ENCODE results near the gene LRIG2. TPM values are rescaled to one million over a fixed set of nuclear protein-coding genes. Genes with fewer than 3 reads are reported as not detected.

LRIG2 gene
- total RNA-seq, 1 experiment from 2014 or later, result 23.2 TPM

- Histone ChIP-seq H3K4ac (ENCODE audit: low read depth, low read length) (no peak overlapping the region), H2BK15ac (ENCODE audit: low read depth, low read length) (no peak overlapping the region), H4K5ac (ENCODE audit: insufficient read length, low read depth, low read length) (no peak overlapping the region), H3K9ac (ENCODE audit: extremely low read depth, insufficient read length, low read length) (no peak overlapping the region), H3K9me3 (ENCODE audit: control insufficient read depth, low read depth, low read length) (no peaks in the 10 kb centered on the region), H3K4me2 (ENCODE audit: insufficient read depth, insufficient read length, low read length) (no peak overlapping the region), H3T11ph (ENCODE audit: low read length) (no peak overlapping the region), H4K8ac (replicated peaks; ENCODE audit: insufficient read length, low read depth, low read length) (no peak overlapping the region), H3K4me1 (ENCODE audit: insufficient read depth, low read length) (no peaks in the 10 kb centered on the region), H2BK20ac (ENCODE audit: low read depth, low read length, poor library complexity, severe bottlenecking) (no peak overlapping the region), H3K23me2 (ENCODE audit: insufficient read length, low read depth, low read length, poor library complexity, severe bottlenecking) (no peaks in the 10 kb centered on the region), H3K27me3 (ENCODE audit: insufficient read depth, low read length) (no peaks in the 10 kb centered on the region), H4K91ac (ENCODE audit: insufficient read length, low read depth, low read length) (no peak overlapping the region), H3K18ac (ENCODE audit: insufficient read length, low read depth, low read length) (no peak overlapping the region), H3K56ac (ENCODE audit: insufficient read length, low read depth, low read length) (no peak overlapping the region), H2AK5ac (ENCODE audit: insufficient read length, low read length) (no peak overlapping the region), H3K27ac (ENCODE audit: insufficient read length, low read depth, low read length) (no peak overlapping the region), H4K20me1 (ENCODE audit: control insufficient read depth, insufficient read depth, insufficient read length) (no peaks in the 10 kb centered on the region), H2BK120ac (ENCODE audit: low read depth, low read length, poor library complexity, severe bottlenecking) (no peak overlapping the region), H3K23ac (ENCODE audit: insufficient read length, low read depth, low read length) (no peak overlapping the region), H3K79me2 (ENCODE audit: insufficient read depth, low read length) (no peaks in the 10 kb centered on the region), H3K14ac (ENCODE audit: insufficient read depth, low read length) (no peak overlapping the region), H3K79me1 (ENCODE audit: insufficient read depth, low read depth, low read length, poor library complexity, severe bottlenecking) (no peaks in the 10 kb centered on the region), H2BK5ac (ENCODE audit: insufficient read length, low read length) (no peak overlapping the region), H2AFZ (ENCODE audit: low read length) (no peak overlapping the region), H2BK12ac (ENCODE audit: insufficient read length, low read depth, low read length) (no peak overlapping the region)
- WGBS (ENCODE audit: extremely low coverage, insufficient read length, low lambda C conversion rate), result no CpG with 5 or more reads among the region's 5 CpGs
- TF ChIP-seq CTCF (conservative IDR thresholded peaks at IDR 0.05), result no peak
- Mint-ChIP-seq H3K4me3 (no peak overlapping the region), H3K9me3 (peaks cover 23 to 25% of the 10 kb centered on the region in 2 experiments), H3K27ac (no peak overlapping the region; a peak in 1 of 7 replicates), H3K36me3 (ENCODE audit: insufficient read depth in 1 of 3, low read depth in 3 of 3) (peaks cover 17 to 30% (median 18%) of the 10 kb centered on the region in 3 experiments), H3K27me3 (ENCODE audit: low read depth) (no peaks in the 10 kb centered on the region; the same call in 1 of the 2 replicates), H3K4me1 (no peaks in the 10 kb centered on the region; a peak in 1 of 4 replicates)
- DNase-seq, result no peak
These were observed 96.6 kb downstream of the LRIG2 start for GRCh38 chr1:113169591-113169990.
